G401.6 (cell line): ENCODE results near the gene ADAMTS2.

Experiments used
- FAIRE-seq: peaks from 2 replicates; lab custom pipeline; 2012; peaks lifted over from hg19 to GRCh38; lab: Jason Lieb, UNC

ADAMTS2 gene

GRCh38 chr5:179215576-179215975 is 129.7 kb downstream of the ADAMTS2 start:
- FAIRE-seq: no peak

- no peak for FAIRE-seq
These were observed 130.6 kb downstream of the ADAMTS2 start for GRCh38 chr5:179214678-179215077.

GRCh38 chr5:179212870-179213269 is 132.4 kb downstream of the ADAMTS2 start:
- FAIRE-seq: no peak

GRCh38 chr5:179211631-179212030 is 133.6 kb downstream of the ADAMTS2 start:
- FAIRE-seq: no peak

- no peak for FAIRE-seq
These were observed 134.2 kb downstream of the ADAMTS2 start for GRCh38 chr5:179211068-179211467.

- FAIRE-seq: no peak
These were observed 134.8 kb downstream of the ADAMTS2 start for GRCh38 chr5:179210478-179210877.

- FAIRE-seq: no peak
These were observed 135.7 kb downstream of the ADAMTS2 start for GRCh38 chr5:179209359-179210150.

- FAIRE-seq: no peak
These were observed 136.4 kb downstream of the ADAMTS2 start for GRCh38 chr5:179208706-179209358.

- no peak for FAIRE-seq
These were observed 137.1 kb downstream of the ADAMTS2 start for GRCh38 chr5:179207920-179208705.

GRCh38 chr5:179207470-179207869 is 137.8 kb downstream of the ADAMTS2 start:
- FAIRE-seq: no peak

- no peak for FAIRE-seq
These were observed 138.9 kb downstream of the ADAMTS2 start for GRCh38 chr5:179206366-179206765.

GRCh38 chr5:179205277-179205676 is 140.0 kb downstream of the ADAMTS2 start:
- FAIRE-seq: no peak

GRCh38 chr5:179204572-179204971 is 140.7 kb downstream of the ADAMTS2 start:
- no peak for FAIRE-seq

- no peak for FAIRE-seq
These were observed 142.0 kb downstream of the ADAMTS2 start for GRCh38 chr5:179203248-179203647.

- FAIRE-seq: no peak
These were observed 143.3 kb downstream of the ADAMTS2 start for GRCh38 chr5:179201986-179202385.

- no peak for FAIRE-seq
These were observed 146.0 kb downstream of the ADAMTS2 start for GRCh38 chr5:179199246-179199645.

GRCh38 chr5:179198825-179199224 is 146.4 kb downstream of the ADAMTS2 start:
- no peak for FAIRE-seq

- FAIRE-seq: no peak
These were observed 148.7 kb downstream of the ADAMTS2 start for GRCh38 chr5:179196405-179197079.

- no peak for FAIRE-seq
These were observed 149.5 kb downstream of the ADAMTS2 start for GRCh38 chr5:179195561-179196404.

GRCh38 chr5:179194941-179195381 is 150.3 kb downstream of the ADAMTS2 start:
- no peak for FAIRE-seq

GRCh38 chr5:179194201-179194910 is 150.9 kb downstream of the ADAMTS2 start:
- FAIRE-seq: no peak
